Endothelial cell of umbilical vein (primary cell): ENCODE results near the gene KLHL6. TPM values are rescaled to one million over a fixed set of nuclear protein-coding genes. Genes with fewer than 3 reads are reported as not detected.

Source experiments
- BruUV-seq: library from RNA; stranded (reverse); fragments of 400-500 nt; replicated peaks from 2 replicates; lab custom pipeline; 2021; lab: Mats Ljungman, UMichigan
- CTCF ChIA-PET: fragments of 300-600, 350-600 bp; sonication (Branson Sonifier 250); formaldehyde crosslinking; loops from one replicate; lab custom pipeline; 2021; ENCODE audit warnings: antibody characterized with exemption, inconsistent platforms; lab: Charles Lee
- POLR2A ChIA-PET: fragments of 300-600, 350-600 bp; sonication (Branson Sonifier 250); formaldehyde crosslinking; loops from one replicate; lab custom pipeline; 2021; ENCODE audit warnings: antibody characterized with exemption, inconsistent platforms; lab: Charles Lee
- DNase-seq: peaks from one replicate; pipeline ENCODE4 v3.0.0-alpha.2; 2011; ENCODE audit warnings: low read depth, low spot score
- FAIRE-seq: peaks from 2 replicates; lab custom pipeline; 2011; peaks lifted over from hg19 to GRCh38; lab: Jason Lieb, UNC
- H2AFZ ChIP-seq: 2 replicates; pipeline ENCODE4 v1.6.0; 2012; ENCODE audit warnings: low read depth, low read length, control low read depth, inconsistent platforms
- H3K27ac ChIP-seq: 2 replicates; pipeline ENCODE4 v1.5.1; 2011; ENCODE audit warnings: low read depth, mild to moderate bottlenecking, control low read depth, low read length, moderate library complexity; ENCODE audit not compliant: insufficient read depth
- H3K27me3 ChIP-seq, 2 experiments: 2 replicates each; pipeline versions ENCODE4 v1.6.0 to v1.6.1; 2011; ENCODE audit warnings: low read length in 2 of 2, mixed read lengths in 1 of 2; ENCODE audit not compliant: control insufficient read depth in 2 of 2, insufficient read depth in 2 of 2
- H3K36me3 ChIP-seq, 2 experiments: 2 replicates in 1 of 2; 3 replicates in 1 of 2; pipeline ENCODE4 v1.5.1; 2011; ENCODE audit warnings: low read length in 2 of 2, mild to moderate bottlenecking in 1 of 2, moderate library complexity in 1 of 2; ENCODE audit not compliant: control insufficient read depth in 2 of 2, insufficient read depth in 2 of 2; ENCODE audit errors: extremely low read depth in 1 of 2
- H3K4me1 ChIP-seq: 3 replicates; pipeline ENCODE4 v1.5.1; 2011; ENCODE audit warnings: mild to moderate bottlenecking, low read length; ENCODE audit not compliant: control insufficient read depth, insufficient read depth; ENCODE audit errors: extremely low read depth
- H3K4me2 ChIP-seq: 2 replicates; pipeline ENCODE4 v1.6.1; 2011; ENCODE audit warnings: low read length, control low read depth, mixed read lengths; ENCODE audit not compliant: insufficient read depth
- H3K4me3 ChIP-seq, 3 experiments: fragments of 200-600 bp in 1 of 3; sonication (generic), shearing (Covaris generic) in 1 of 3; replicated peaks in 1 of 3; 2 replicates each; pipeline ENCODE4 v1.5.1; 2011 to 2016; ENCODE audit warnings: control low read depth in 3 of 3, low read length in 3 of 3, mild to moderate bottlenecking in 2 of 3, inconsistent platforms in 1 of 3, low read depth in 1 of 3, moderate library complexity in 1 of 3; ENCODE audit not compliant: insufficient read depth in 1 of 3
- H3K79me2 ChIP-seq: 2 replicates; pipeline ENCODE4 v1.6.0; 2012; ENCODE audit warnings: low read length, inconsistent platforms; ENCODE audit not compliant: control insufficient read depth, insufficient read depth
- H3K9ac ChIP-seq: replicated peaks from 2 replicates; pipeline ENCODE3; 2011; ENCODE audit warnings: low read length, control low read depth; ENCODE audit not compliant: insufficient read depth; ENCODE audit errors: extremely low read depth
- H3K9me1 ChIP-seq: replicated peaks from 3 replicates; pipeline ENCODE4 v1.6.0; 2011; ENCODE audit warnings: mild to moderate bottlenecking, low read length; ENCODE audit not compliant: control insufficient read depth, insufficient read depth; ENCODE audit errors: extremely low read depth
- H3K9me3 ChIP-seq: replicated peaks from 2 replicates; pipeline ENCODE4 v1.5.1; 2012; ENCODE audit warnings: low read length, inconsistent platforms; ENCODE audit not compliant: control insufficient read depth, insufficient read depth
- H4K20me1 ChIP-seq: replicated peaks from 2 replicates; pipeline ENCODE3; 2011; ENCODE audit warnings: mild to moderate bottlenecking, low read length; ENCODE audit not compliant: control insufficient read depth, insufficient read depth; ENCODE audit errors: extremely low read depth
- CTCF ChIP-seq, 2 donors: IDR thresholded peaks; 1 replicate in 1 of 2; 2 replicates in 1 of 2; pipeline ENCODE4 v1.5.1; 2011; ENCODE audit warnings: low read length in 2 of 2, mild to moderate bottlenecking in 2 of 2, moderate library complexity in 2 of 2, control low read depth in 1 of 2, inconsistent platforms in 1 of 2, low read depth in 1 of 2; ENCODE audit not compliant: insufficient read depth in 1 of 2; ENCODE audit errors: extremely low read depth in 1 of 2
- EZH2 ChIP-seq: IDR thresholded peaks from 2 replicates; pipeline ENCODE4 v1.6.1; 2012; ENCODE audit warnings: borderline replicate concordance, low read depth, mild to moderate bottlenecking, moderate library complexity, low read length, inconsistent platforms; ENCODE audit not compliant: severe bottlenecking
- FOS ChIP-seq: IDR thresholded peaks from 2 replicates; pipeline ENCODE4 v1.6.1; 2011; ENCODE audit warnings: mild to moderate bottlenecking, low read length, moderate library complexity, borderline replicate concordance; ENCODE audit not compliant: insufficient read depth
- GATA2 ChIP-seq: IDR thresholded peaks from 2 replicates; pipeline ENCODE4 v1.7.0; 2011; ENCODE audit warnings: low read depth, mild to moderate bottlenecking, moderate library complexity, mixed read lengths, low read length; ENCODE audit not compliant: insufficient read length, insufficient read depth
- JUN ChIP-seq: IDR thresholded peaks from 2 replicates; pipeline ENCODE4 v1.6.1; 2011; ENCODE audit warnings: borderline replicate concordance, low read depth; ENCODE audit not compliant: insufficient read length, insufficient read depth
- MAX ChIP-seq: IDR thresholded peaks from 2 replicates; pipeline ENCODE4 v1.6.1; 2011; ENCODE audit not compliant: insufficient read depth, insufficient read length
- MYC ChIP-seq: IDR thresholded peaks from one replicate; pipeline ENCODE4 v1.6.1; 2011; ENCODE audit warnings: mild to moderate bottlenecking, low read depth, low read length
- POLR2A ChIP-seq: IDR thresholded peaks from 2 replicates; pipeline ENCODE4 v1.6.1; 2012; ENCODE audit warnings: low read depth, mild to moderate bottlenecking, control low read depth, low read length
- POLR2AphosphoS5 ChIP-seq: IDR thresholded peaks from 2 replicates; pipeline ENCODE4 v1.6.1; 2012; ENCODE audit warnings: low read depth, mild to moderate bottlenecking, control low read depth, low read length, moderate library complexity; ENCODE audit not compliant: insufficient read depth
- dilution Hi-C: fragments of 300-500 bp; cut with MboI; formaldehyde crosslinking; loops from one replicate; pipeline ENCODE4 v1.15.0; 2019; ENCODE audit warnings: low sequenced_read_pairs; ENCODE audit not compliant: extremely low pct_ligation_motif_present
- intact Hi-C: fragments of 100-400 bp; cut with micrococcal nuclease; formaldehyde crosslinking; loops from one replicate; pipeline ENCODE4 v1.10.0; 2022
- polyA plus RNA-seq, 4 experiments: library from polyadenylated mRNA; depleted of rRNA in 3 of 4; stranded (reverse) in 3 of 4; unstranded in 1 of 4; fragments of >200 nt; gene quantifications; 2 replicates each; pipeline versions ENCODE4 v1.2.1 to v1.2.3, GENCODE V29; 2011 to 2012; ENCODE audit warnings: missing spikeins in 1 of 4
- total RNA-seq: library from RNA; stranded (reverse); gene quantifications from 2 replicates; pipeline ENCODE4 v1.2.3, GENCODE V29; 2021

The KLHL6 gene
- total and polyA plus RNA-seq, 2 donors (not counting 3 experiments of a cell fraction or from before 2014, with no cell fraction given), result 5.7 to 12.6 TPM

- H3K27ac ChIP-seq, result no peak overlapping the region
- no peaks in the 10 kb centered on the region for H3K9me1 ChIP-seq
- peak; percentile 85 for FAIRE-seq
- dilution Hi-C loops (no loop called here), intact Hi-C loops (no loop called here)
- H3K79me2 ChIP-seq, result no peaks in the 10 kb centered on the region
- TF ChIP-seq MYC (no peak), EZH2 (no peak), FOS (no peak), POLR2AphosphoS5 (no peak), JUN (no peak), GATA2 (no peak), MAX (no peak), CTCF (IDR thresholded peaks at IDR 0.05; ENCODE audit: extremely low read depth in 1 of 2, insufficient read depth in 1 of 2, low read depth in 1 of 2, low read length in 2 of 2) (no peak), POLR2A (no peak)
- H3K9ac ChIP-seq, result no peak overlapping the region
- no peak overlapping the region for H3K4me2 ChIP-seq
- no peaks in the 10 kb centered on the region for H3K9me3 ChIP-seq
- H3K4me1 ChIP-seq, result peaks cover 27% of the 10 kb centered on the region
- H4K20me1 ChIP-seq, result no peaks in the 10 kb centered on the region
- no peak overlapping the region for H3K4me3 ChIP-seq
- no peaks in the 10 kb centered on the region for H3K36me3 ChIP-seq
- ChIA-PET CTCF (interaction anchor here (1.0 kb wide), 3 partner anchors 12 to 118 kb away, joined by 3 to 5 read pairs (median 3); no protein-coding TSS in a partner anchor), POLR2A (no interaction called here)
- peak overlapping the region; percentile 12 for H2AFZ ChIP-seq
- DNase-seq, result peak; percentile 41
- H3K27me3 ChIP-seq, result no peaks in the 10 kb centered on the region
- BruUV-seq, result no TSS peak
These were observed 31.8 kb upstream of the KLHL6 start for GRCh38 chr3:183587336-183587735.
